CD4-positive, alpha-beta T cell treated with Interferon alpha-2 for 1 hour (primary cell): ENCODE data around the gene ITGB4.

Experiments used
- DNase-seq, 2 donors: peaks; one replicate each; pipeline ENCODE4 v3.0.0-alpha.2; 2020 to 2022

The ITGB4 gene

GRCh38 chr17:75698659-75699058, 22.6 kb upstream of the ITGB4 start:
- no peak for DNase-seq

DNA sequence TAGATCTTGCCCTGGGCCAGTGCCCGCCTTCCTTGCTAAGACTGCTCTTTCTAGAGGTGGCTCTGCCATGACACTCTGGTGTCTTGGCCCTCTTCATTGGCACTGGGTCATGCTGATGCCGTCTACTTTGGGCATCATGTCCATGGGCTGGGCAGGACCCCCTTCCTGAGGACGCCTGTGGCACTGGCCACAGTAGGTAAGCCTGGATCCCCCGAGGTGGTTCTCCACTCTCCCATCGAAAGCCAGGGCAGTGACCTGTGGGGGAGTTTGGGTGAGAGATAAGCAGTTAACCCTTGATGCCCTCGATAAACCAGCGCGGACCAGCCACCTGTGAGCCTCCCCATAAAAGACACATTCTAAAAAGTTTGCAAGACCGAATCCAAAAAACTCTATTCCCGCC, 20.0 kb upstream of the ITGB4 start:
- no peak for DNase-seq

DNA sequence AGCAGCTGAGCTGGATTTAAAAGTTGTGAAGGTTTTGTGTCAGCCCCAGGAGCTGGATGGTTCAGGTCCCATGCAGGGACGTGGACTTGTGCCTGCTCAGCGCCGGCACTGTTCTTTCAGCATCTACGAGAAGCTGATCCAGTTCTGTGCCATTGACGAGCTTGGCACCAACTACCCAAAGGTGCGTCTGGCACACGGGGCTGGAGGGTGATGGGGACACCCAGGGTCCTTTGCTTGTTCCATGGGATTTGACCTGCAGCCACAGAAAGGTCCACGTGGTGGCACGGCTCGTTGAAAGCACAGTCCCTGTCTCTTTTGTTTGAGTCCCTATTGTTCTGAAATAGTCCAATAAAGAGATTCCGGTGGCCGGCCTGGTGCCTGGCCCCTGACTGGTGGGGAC, 18.1 kb upstream of the ITGB4 start:
- DNase-seq, result no peak

GRCh38 chr17:75703591-75703990, 17.7 kb upstream of the ITGB4 start:
- no peak for DNase-seq

DNA sequence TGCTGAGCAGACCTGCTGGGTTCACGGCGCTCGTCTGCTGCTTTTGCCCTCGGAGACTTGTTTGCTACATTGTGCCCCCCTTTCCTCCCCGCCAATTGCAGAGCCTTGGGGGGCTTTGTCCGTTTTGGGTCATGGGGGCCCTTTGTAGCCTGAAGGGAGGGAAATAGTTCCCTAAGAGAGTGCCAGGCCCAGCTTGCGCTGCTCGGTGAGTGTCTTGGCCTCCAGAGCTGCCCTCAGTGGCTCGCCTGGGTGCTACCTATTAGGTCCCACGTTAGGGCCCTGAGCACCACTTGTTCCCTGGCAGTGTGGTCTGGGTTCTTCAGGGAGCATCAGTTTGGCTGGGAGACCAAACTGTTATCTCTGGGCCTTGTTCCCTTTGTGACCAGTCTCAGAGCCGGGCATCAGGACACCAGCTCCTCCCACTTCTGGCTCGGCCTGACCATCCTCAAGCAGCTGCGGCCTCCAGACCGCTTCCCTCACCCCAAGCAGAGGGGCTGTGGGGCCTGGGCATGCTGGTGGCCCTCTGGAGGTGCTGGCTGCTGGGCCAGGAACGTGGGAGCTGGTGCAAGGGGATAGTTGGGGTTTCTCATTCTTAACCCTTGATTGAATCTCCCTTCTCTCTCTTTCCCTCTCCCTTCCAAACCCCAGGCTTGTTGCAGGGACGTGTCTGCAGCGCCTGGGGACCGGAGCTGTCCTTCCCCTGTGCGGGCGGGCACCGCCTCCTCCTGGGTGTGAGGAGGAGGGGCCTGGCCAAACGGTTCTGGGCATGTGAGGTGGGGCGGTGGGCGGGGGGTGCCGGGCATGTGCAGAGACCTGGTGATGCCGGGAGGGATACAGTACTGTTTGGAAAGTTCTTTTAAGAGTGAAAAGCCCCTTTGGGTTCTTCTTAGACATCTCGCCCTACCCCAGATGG, 16.0 kb upstream of the ITGB4 start:
- DNase-seq, result no peak

DNA sequence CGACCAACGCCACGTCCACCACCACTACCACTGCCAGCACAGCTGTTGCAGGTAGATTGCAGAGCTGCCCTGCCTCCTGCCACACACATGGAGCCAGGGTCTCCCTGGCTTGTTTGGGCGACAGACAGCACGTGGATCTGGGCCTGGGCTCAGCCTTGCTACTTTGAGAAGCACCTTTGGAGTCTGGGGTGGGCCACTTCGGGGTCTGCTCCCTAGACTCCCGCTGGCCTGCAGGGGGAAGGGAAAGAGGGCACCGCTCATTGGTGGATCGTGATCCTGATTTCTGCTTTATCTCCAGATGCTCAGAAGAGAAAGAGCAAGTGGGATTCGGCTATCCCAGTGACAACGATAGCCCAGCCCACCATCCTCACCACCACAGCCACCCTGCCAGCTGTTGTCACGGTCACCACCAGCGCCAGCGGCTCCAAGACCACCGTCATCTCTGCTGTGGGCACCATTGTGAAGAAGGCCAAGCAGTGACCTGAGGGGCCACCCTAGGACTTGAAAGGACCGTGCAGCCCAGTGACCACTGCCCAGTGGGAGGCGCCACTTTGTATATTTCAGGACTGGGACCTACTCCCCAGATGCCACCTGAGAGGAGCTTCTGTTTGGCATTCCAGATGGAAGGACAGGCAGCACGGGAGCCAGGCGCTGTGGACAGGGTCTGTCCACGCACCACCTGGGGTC, 15.1 kb upstream of the ITGB4 start:
- DNase-seq, result no peak

GRCh38 chr17:75707079-75707571, 14.1 kb upstream of the ITGB4 start:
- no peak for DNase-seq

GRCh38 chr17:75712446-75712845, 8.8 kb upstream of the ITGB4 start:
- no peak for DNase-seq

- DNase-seq, result no peak
These were observed 1.5 kb upstream of the ITGB4 start for GRCh38 chr17:75719732-75720131.

DNA sequence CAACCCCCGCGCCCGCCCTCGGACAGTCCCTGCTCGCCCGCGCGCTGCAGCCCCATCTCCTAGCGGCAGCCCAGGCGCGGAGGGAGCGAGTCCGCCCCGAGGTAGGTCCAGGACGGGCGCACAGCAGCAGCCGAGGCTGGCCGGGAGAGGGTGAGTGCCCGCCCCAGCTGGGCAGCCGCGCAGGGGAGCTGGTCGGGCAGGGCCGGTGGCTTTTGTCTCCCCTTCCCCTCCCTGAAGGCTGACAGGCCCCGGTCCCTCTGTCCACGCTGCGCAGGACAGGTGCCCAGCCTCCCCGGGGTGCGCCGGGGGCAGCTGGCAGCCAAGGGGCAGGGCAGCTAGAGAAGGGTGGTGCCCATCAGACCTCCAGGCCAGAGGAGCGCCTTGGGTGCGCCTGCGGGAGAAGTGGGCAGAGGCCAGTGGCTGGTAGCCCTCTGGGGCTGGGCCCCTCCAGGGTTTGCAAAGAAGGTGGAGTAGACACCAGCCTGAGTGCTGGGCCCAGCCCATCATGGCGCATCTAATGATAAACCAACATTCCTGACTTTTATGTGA, 278 bp downstream of the ITGB4 start:
- no peak for DNase-seq

- no peak for DNase-seq
These were observed 817 bp downstream of the ITGB4 start for GRCh38 chr17:75722076-75722475.

GRCh38 chr17:75722542-75723095, 1.4 kb downstream of the ITGB4 start:
- no peak for DNase-seq

GRCh38 chr17:75723171-75723930, 2.1 kb downstream of the ITGB4 start:
- no peak for DNase-seq

GRCh38 chr17:75724016-75725003, 3.1 kb downstream of the ITGB4 start:
- no peak for DNase-seq

DNA sequence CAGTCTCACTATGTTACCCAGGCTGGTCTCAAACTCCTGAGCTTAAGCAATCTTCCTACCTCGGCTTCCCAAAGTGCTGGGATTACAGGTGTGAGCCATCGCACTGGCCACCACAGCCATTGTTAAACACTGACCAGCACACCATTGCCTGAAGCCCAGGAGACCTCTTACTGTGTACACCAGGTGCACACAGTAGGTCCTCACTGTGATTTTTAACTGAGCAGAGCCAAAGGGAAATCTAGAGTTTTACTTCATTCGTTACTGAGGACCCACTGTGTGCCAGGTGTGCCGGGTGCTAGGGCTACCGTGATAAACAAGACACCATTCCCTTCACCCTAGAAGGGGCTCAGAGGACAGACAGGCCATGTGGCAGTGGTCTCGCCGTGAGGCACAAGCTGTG, 4.2 kb downstream of the ITGB4 start:
- no peak for DNase-seq

- no peak for DNase-seq
These were observed 6.1 kb downstream of the ITGB4 start for GRCh38 chr17:75727391-75727790.

DNA sequence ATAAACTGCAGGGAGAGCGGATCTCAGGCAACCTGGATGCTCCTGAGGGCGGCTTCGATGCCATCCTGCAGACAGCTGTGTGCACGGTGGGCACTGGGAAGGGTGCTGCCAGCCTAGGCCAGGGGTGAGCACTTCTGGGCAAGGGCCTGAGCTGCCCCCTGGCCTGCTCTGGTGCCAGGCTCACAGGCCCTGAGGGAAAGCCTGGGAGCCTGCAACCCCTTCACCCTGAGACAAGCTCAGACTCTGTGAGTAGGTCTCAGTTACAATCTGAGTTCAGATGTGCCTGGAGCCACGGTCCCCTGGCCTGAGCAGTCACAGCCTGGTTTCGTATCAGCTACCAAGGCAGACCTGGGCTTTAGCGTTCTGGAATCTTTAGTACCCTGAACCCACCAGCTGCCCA, 8.1 kb downstream of the ITGB4 start:
- DNase-seq, result no peak

DNA sequence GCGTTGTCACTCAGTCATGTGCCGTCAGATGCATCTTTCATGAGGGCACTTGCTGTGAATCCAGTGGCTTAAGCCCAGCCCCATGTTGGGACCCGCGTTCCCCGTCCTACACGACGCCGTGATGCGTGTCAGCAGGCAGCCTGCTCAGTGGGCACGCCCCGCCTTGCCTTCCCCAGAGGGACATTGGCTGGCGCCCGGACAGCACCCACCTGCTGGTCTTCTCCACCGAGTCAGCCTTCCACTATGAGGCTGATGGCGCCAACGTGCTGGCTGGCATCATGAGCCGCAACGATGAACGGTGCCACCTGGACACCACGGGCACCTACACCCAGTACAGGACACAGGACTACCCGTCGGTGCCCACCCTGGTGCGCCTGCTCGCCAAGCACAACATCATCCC, 8.8 kb downstream of the ITGB4 start:
- DNase-seq, result no peak

- DNase-seq, result no peak
These were observed 9.9 kb downstream of the ITGB4 start for GRCh38 chr17:75731086-75731715.

- DNase-seq, result no peak
These were observed 10.6 kb downstream of the ITGB4 start for GRCh38 chr17:75731716-75732498.
